Hepatocyte (in vitro differentiated cells): ENCODE results near the gene SEC63. TPM values are rescaled to one million over a fixed set of nuclear protein-coding genes. Genes with fewer than 3 reads are reported as not detected.

ENCODE experiments used
- DNase-seq: peaks from one replicate; pipeline ENCODE4 v3.0.0-alpha.2; 2016; ENCODE audit warnings: low spot score
- H2AFZ ChIP-seq: fragments of 200-600 bp; sonication (generic); 2 replicates; pipeline ENCODE4 v1.6.0; 2016; ENCODE audit warnings: antibody characterized with exemption, mild to moderate bottlenecking
- H3K27ac ChIP-seq: fragments of 200-600 bp; sonication (generic); 2 replicates; pipeline ENCODE4 v1.5.1; 2016; ENCODE audit warnings: mild to moderate bottlenecking
- H3K27me3 ChIP-seq: fragments of 200-600 bp; sonication (generic); 2 replicates; pipeline ENCODE4 v1.6.1; 2016
- H3K36me3 ChIP-seq: fragments of 200-600 bp; sonication (generic); replicated peaks from 2 replicates; pipeline ENCODE4 v1.5.1; 2016; ENCODE audit warnings: low read depth; ENCODE audit not compliant: insufficient read depth
- H3K4me1 ChIP-seq: fragments of 200-600 bp; sonication (generic); 2 replicates; pipeline ENCODE4 v1.5.1; 2016; ENCODE audit warnings: mild to moderate bottlenecking, moderate library complexity; ENCODE audit not compliant: insufficient read depth
- H3K4me2 ChIP-seq: fragments of 200-600 bp; sonication (generic); 2 replicates; pipeline ENCODE4 v1.6.0; 2016
- H3K4me3 ChIP-seq: fragments of 200-600 bp; sonication (generic); 2 replicates; pipeline ENCODE4 v1.5.1; 2016; ENCODE audit warnings: mild to moderate bottlenecking
- H3K79me2 ChIP-seq: fragments of 200-600 bp; sonication (generic); 2 replicates; pipeline ENCODE4 v1.6.0; 2017; ENCODE audit warnings: mild to moderate bottlenecking
- H3K9me2 ChIP-seq: fragments of 200-600 bp; sonication (generic); replicated peaks from 2 replicates; pipeline ENCODE4 v1.6.0; 2017; ENCODE audit warnings: mild to moderate bottlenecking; ENCODE audit not compliant: insufficient read depth
- H3K9me3 ChIP-seq: fragments of 200-600 bp; sonication (generic); 2 replicates; pipeline ENCODE4 v1.5.1; 2016; ENCODE audit warnings: low read depth, mild to moderate bottlenecking
- H4K20me1 ChIP-seq: fragments of 200-600 bp; sonication (generic); 2 replicates; pipeline ENCODE4 v1.6.0; 2016; ENCODE audit warnings: mild to moderate bottlenecking; ENCODE audit not compliant: insufficient read depth, poor library complexity, severe bottlenecking
- CTCF ChIP-seq: fragments of 200-600 bp; sonication (generic); IDR thresholded peaks from 2 replicates; pipeline ENCODE4 v1.5.1; 2016; ENCODE audit warnings: antibody characterized with exemption, mild to moderate bottlenecking; ENCODE audit not compliant: poor library complexity
- EZH2 ChIP-seq: fragments of 200-600 bp; sonication (generic); IDR thresholded peaks from 2 replicates; pipeline ENCODE4 v1.6.1; 2016; ENCODE audit warnings: antibody characterized with exemption, mild to moderate bottlenecking, borderline replicate concordance
- EZH2phosphoT487 ChIP-seq: fragments of 200-600 bp; sonication (generic); IDR thresholded peaks from one replicate; pipeline ENCODE4 v1.6.1; 2018; ENCODE audit warnings: antibody characterized with exemption, mild to moderate bottlenecking, low read depth, moderate library complexity; ENCODE audit not compliant: unreplicated experiment, severe bottlenecking
- WGBS: methylation state at CpG from one replicate; pipeline ENCODE4 v1.1.6; 2016; ENCODE audit warnings: low lambda C conversion rate; ENCODE audit errors: missing lambda C conversion rate; 5-methylcytosine and 5-hydroxymethylcytosine counted together
- polyA plus RNA-seq: library from polyadenylated mRNA; unstranded; fragments of >200 nt; fragmentation: Nextera tagmentation; extraction: Ambion mirVana; gene quantifications from 2 replicates; pipeline ENCODE4 v1.2.1, GENCODE V29; 2016
- total RNA-seq: library from RNA; depleted of rRNA; stranded (reverse); fragments of >200 nt; gene quantifications from 2 replicates; pipeline ENCODE4 v1.2.3, GENCODE V29; 2014

Gene SEC63
- total RNA-seq, result 36.6 and 40.0 TPM in 2 replicates
- 131 and 132 TPM in 2 replicates for polyA plus RNA-seq

GRCh38 chr6:107957909-107958688 lies at the start of gene SEC63:
Gene SEC63, minus strand, starts transcription at chr6:107958208. Its CDS starts 199 bp downstream, at chr6:107958009.
- TF ChIP-seq EZH2phosphoT487 (no peak), CTCF (no peak), EZH2 (no peak)
- peaks cover 13% of the 10 kb centered on the region for H3K4me1 ChIP-seq
- no peaks in the 10 kb centered on the region for H3K36me3 ChIP-seq
- peak within 1 kb of the TSS; percentile 82 for H3K4me2 ChIP-seq
- 2% methylated on average over 27 of the region's 69 CpGs for WGBS
- H3K27me3 ChIP-seq, result no peaks in the 10 kb centered on the region
- H3K9me2 ChIP-seq, result no peaks in the 10 kb centered on the region
- H2AFZ ChIP-seq, result peak within 1 kb of the TSS; percentile 81
- H3K4me3 ChIP-seq, result peak within 1 kb of the TSS; percentile 74
- H3K27ac ChIP-seq, result peak within 1 kb of the TSS; percentile 93
- H4K20me1 ChIP-seq, result peaks cover 30% of the 10 kb centered on the region
- DNase-seq, result peak; percentile 98
- no peaks in the 10 kb centered on the region for H3K9me3 ChIP-seq
- H3K79me2 ChIP-seq, result peaks cover 44% of the 10 kb centered on the region

GRCh38 chr6:108005961-108006360 lies 48.0 kb upstream of the SEC63 start:
- Histone ChIP-seq H3K4me1 (peaks cover 13% of the 10 kb centered on the region), H3K4me2 (no peak overlapping the region), H3K79me2 (no peaks in the 10 kb centered on the region), H3K36me3 (no peaks in the 10 kb centered on the region), H3K27ac (no peak overlapping the region), H2AFZ (no peak overlapping the region), H3K4me3 (no peak overlapping the region), H4K20me1 (no peaks in the 10 kb centered on the region), H3K9me3 (no peaks in the 10 kb centered on the region), H3K9me2 (no peaks in the 10 kb centered on the region), H3K27me3 (no peaks in the 10 kb centered on the region)
- no peak for DNase-seq
- 85% methylated on average over 3 of the region's 3 CpGs for WGBS
- TF ChIP-seq EZH2 (no peak), CTCF (no peak), EZH2phosphoT487 (no peak)

- Histone ChIP-seq H3K27me3 (no peaks in the 10 kb centered on the region), H3K36me3 (no peaks in the 10 kb centered on the region), H2AFZ (no peak overlapping the region), H3K27ac (no peak overlapping the region), H3K9me2 (no peaks in the 10 kb centered on the region), H3K79me2 (no peaks in the 10 kb centered on the region), H3K4me2 (no peak overlapping the region), H4K20me1 (no peaks in the 10 kb centered on the region), H3K9me3 (no peaks in the 10 kb centered on the region), H3K4me1 (peaks cover 13% of the 10 kb centered on the region), H3K4me3 (no peak overlapping the region)
- no peak for DNase-seq
- TF ChIP-seq EZH2phosphoT487 (no peak), CTCF (no peak), EZH2 (no peak)
- 97% methylated on average over 15 of the region's 15 CpGs for WGBS
Measured at GRCh38 chr6:108004861-108005260, 46.9 kb upstream of the SEC63 start.
